GM18511 (cell line): Measurements from ENCODE around the gene ALPG.
"Not testable (repeated sequence)": the region's sequence is repeated elsewhere in the genome, so short reads cannot be mapped to it uniquely, and the experiment has no call there.

ENCODE experiments used
- ATAC-seq: cut with Tn5 transposase; IDR thresholded peaks from one replicate; pipeline ENCODE4 v1.9.1; 2021; ENCODE audit warnings: mild to moderate bottlenecking, moderate library complexity; ENCODE audit not compliant: unreplicated experiment

The ALPG gene

GRCh38 chr2:232394431-232394830 is 12.2 kb upstream of the ALPG start:
- not testable (repeated sequence) for ATAC-seq

- ATAC-seq = no peak
Measured at GRCh38 chr2:232395586-232395985, 11.1 kb upstream of the ALPG start.

GRCh38 chr2:232396683-232397082 is 10.0 kb upstream of the ALPG start:
- no peak for ATAC-seq

GRCh38 chr2:232398293-232399034 is 8.2 kb upstream of the ALPG start:
- ATAC-seq = no peak

GRCh38 chr2:232400256-232401015 is 6.2 kb upstream of the ALPG start:
- ATAC-seq = no peak

GRCh38 chr2:232402518-232402917 is 4.1 kb upstream of the ALPG start:
- no peak for ATAC-seq

GRCh38 chr2:232405943-232406510 is 617 bp upstream of the ALPG start:
- no peak for ATAC-seq

GRCh38 chr2:232407428-232408150 is 945 bp downstream of the ALPG start:
- not testable (repeated sequence) for ATAC-seq

GRCh38 chr2:232408269-232408668 is 1.6 kb downstream of the ALPG start:
- ATAC-seq = not testable (repeated sequence)

GRCh38 chr2:232409617-232410016 is 3.0 kb downstream of the ALPG start:
- not testable (repeated sequence) for ATAC-seq

GRCh38 chr2:232410238-232410900 is 3.7 kb downstream of the ALPG start:
- no peak for ATAC-seq

- no peak for ATAC-seq
Measured at GRCh38 chr2:232411901-232412629, 5.4 kb downstream of the ALPG start.

GRCh38 chr2:232412986-232413385 is 6.3 kb downstream of the ALPG start:
- ATAC-seq = no peak

- ATAC-seq = no peak
Measured at GRCh38 chr2:232415138-232415690, 8.6 kb downstream of the ALPG start.

GRCh38 chr2:232415736-232416520 is 9.3 kb downstream of the ALPG start:
- no peak for ATAC-seq

- no peak for ATAC-seq
Measured at GRCh38 chr2:232416521-232417470, 10.2 kb downstream of the ALPG start.

GRCh38 chr2:232417489-232417888 is 10.8 kb downstream of the ALPG start:
- ATAC-seq = no peak

GRCh38 chr2:232418056-232418455 is 11.4 kb downstream of the ALPG start:
- no peak for ATAC-seq
